G401 (cell line): ENCODE data around the gene RMC1. TPM values are rescaled to one million over a fixed set of nuclear protein-coding genes. Genes with fewer than 3 reads are reported as not detected.
"Not testable (repeated sequence)": the region's sequence is repeated elsewhere in the genome, so short reads cannot be mapped to it uniquely, and the experiment has no call there.

ENCODE experiments used
- DNase-seq: peaks from one replicate; pipeline ENCODE4 v3.0.0-alpha.2; 2015; ENCODE audit warnings: low spot score
- in situ Hi-C: cut with HindIII; loops from 2 replicates; pipeline ENCODE4 v1.10.0; 2016; ENCODE audit warnings: low sequenced_read_pairs, mixed read lengths
- total RNA-seq: library from RNA; depleted of rRNA; stranded (reverse); fragments of >200 nt; shearing (Covaris generic); gene quantifications from 2 replicates; pipeline ENCODE4 v1.2.3, GENCODE V29; 2014

The RMC1 gene
- total RNA-seq, 1 experiment from 2014 or later, result 18.5 TPM

DNA sequence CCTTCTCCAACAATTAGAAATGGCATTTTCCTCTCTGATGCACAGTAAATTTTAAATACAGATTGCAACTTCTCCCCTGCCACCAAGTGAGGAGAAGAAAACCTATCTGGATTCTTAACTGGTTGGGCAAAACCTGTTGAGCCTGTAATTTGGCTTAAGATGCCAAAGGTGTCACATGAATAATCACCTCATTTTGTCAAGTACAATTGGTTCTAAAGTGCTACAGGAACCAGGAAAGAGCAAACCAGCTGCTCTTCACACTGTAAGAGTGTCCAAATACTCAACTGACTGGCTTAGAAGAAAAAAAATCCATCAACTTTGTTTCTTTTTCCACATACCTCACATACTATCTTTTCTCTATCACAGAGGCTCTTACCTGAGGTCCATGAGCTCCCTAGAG lies 47.6 kb downstream of the RMC1 start:
- DNase-seq, result no peak
- in situ Hi-C loops, result no loop called here

DNA sequence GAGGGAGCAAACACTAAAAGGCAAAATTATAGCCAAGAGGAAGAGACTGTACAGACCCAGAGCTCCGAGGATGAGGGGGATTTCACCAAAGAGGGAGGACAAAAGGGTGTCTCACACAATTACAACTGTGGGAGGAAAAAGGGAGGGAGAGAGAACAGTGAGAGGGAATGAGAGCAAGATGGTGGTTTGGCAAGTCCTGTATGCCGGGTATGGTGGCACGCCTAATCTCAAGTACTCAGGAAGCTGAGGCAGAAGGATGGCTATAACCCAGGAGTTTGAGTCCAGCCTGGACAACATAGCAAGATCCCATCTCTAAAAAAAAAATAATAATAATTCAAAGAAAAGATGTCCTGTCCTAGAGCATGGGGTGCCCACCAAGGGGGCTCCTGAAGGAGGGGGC lies 48.7 kb downstream of the RMC1 start:
- DNase-seq, result no peak
- in situ Hi-C loops, result no loop called here

DNA sequence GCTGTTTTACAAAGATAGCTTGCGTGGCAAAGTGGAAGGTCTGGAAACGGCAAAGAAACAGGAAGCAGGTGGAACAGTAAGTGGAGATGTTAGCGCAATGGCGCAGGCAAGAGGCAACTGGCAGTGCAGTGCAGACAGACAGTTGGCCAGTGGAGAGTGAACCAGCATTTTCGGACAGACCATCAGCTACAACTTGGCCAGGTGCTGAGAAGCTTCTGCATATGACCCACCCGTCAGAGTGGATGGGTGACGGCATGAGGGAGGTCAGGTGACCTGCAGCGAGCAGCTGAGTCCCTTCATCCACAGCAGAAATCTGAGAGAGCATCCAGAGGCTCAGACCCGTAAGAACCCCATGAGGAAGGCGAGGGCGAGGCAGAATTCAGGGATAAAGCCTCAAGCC lies 49.2 kb downstream of the RMC1 start:
- no peak for DNase-seq
- in situ Hi-C loops, result no loop called here

DNA sequence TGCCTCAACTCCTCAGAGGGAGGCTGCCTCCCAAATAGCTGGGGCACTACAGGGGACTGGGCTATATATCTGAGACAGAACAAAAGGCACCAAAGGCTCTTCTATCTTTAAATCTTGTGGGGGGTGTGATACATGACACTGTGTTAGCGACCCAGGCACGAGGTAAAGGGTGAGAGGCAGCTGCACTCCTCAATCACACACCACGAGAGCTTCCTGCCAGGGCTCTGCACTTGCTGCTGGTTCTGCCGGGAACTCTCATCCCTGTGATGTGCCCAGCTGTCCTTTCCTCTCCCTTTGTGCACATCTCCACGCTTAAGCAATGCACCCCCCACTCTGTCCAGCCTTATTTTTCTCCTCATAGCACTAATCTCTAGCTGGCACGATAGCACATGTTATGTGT lies 50.6 kb downstream of the RMC1 start:
- no peak for DNase-seq
- in situ Hi-C loops, result no loop called here

DNA sequence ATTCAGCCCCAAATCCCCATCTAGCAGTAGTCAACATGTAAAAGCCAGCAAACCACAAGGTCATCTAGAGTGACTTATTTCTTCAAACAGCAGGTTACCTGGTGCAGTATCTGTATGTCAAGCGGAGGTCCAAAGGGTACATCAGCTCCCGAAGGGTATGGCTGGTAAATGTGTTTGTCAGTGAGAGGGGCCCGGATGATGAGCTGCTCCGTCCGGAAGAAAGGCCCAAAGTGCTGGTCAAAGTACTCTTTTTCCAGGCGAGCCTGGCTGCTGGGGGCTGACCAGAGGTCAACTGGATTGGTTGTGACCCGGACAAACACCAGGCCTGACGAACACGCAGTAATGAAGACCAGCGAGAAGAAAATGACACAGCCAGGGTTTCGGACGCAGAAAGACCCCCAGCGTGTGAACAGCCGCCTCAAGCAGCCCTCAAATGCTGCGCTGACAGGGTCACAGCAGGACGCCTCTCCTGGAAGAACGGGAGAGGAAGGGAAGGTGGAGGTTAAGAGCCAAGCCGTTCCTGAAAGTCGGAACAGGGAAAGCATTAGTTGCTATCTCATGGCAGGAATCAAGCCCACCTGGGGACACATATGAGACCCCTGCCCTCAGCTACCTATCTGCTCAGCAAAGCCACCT lies 53.0 kb downstream of the RMC1 start:
- DNase-seq, result no peak
- in situ Hi-C loops, result no loop called here

DNA sequence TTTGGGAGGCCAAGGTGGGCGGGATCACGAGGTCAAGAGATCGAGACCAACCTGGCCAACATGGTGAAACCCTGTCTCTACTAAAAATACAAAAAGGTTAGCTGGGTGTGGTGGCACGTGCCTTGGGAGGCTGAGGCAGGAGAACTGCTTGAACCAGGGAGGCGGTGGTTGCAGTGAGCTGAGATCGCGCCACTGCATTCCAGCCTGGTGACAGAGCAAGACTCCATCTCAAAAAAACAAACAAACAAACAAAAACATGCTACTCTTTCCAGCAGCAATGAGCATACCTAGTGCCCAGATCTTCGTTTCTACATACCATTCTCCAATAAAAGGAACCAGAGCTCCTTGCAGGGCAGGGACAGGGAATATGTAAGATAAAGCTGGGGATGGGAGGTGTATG lies 54.2 kb downstream of the RMC1 start:
- not testable (repeated sequence) for DNase-seq

DNA sequence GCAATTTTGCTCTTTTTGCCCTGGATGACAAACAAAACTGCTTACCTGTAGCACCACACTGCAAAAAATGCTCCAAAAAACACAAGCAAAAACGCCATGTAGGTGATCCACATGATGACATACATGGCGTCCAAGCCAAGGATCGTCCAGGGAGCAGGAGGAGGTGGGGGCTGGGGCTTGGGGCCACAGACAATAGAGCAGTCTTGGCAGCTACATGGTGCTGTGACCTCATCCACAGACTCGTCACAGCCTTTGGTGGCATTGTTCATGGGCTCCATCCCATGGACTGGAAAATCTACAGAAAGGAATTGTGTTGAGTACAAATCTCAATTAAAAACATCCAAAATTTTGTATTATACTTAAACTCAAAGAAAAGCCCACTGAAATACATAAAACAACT lies 56.9 kb downstream of the RMC1 start:
- in situ Hi-C loops, result no loop called here

More for the DNA sequence above, 54.2 kb downstream of the RMC1 start:
- in situ Hi-C loops, result not testable (repeated sequence)

DNA sequence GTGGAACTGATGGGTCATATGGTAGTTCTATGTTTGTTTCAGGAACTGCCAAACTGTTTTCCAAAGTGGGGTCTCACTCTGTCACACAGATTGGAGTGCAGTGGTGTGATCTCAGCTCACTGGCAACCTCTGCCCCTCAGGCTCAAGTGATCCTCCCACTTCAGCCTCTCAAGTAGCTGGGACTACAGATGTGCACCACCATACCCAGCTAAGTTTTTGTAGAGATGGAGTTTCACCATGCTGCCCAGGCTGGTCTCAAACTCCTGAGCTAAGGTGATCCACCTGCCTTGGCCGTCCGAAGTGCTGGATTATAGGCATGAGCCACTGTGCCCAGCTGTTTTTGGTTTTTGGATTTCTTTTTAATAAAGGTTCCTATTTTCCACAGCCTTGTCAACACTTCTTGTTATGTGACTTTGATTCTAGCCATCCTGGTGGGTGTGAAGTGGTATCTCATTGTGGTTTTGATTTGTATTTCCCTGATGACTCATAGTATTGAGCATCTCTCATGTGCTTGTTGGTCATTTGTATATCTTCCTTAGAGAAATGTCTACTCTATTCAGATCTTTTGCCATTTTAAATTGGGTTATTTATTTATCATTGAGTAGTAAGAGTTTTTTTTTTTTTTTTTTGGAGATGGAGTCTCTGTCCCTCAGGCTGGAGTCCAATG lies 60.2 kb downstream of the RMC1 start:
- in situ Hi-C loops, result no loop called here
- DNase-seq, result no peak

More for the DNA sequence above, 56.9 kb downstream of the RMC1 start:
- no peak for DNase-seq

DNA sequence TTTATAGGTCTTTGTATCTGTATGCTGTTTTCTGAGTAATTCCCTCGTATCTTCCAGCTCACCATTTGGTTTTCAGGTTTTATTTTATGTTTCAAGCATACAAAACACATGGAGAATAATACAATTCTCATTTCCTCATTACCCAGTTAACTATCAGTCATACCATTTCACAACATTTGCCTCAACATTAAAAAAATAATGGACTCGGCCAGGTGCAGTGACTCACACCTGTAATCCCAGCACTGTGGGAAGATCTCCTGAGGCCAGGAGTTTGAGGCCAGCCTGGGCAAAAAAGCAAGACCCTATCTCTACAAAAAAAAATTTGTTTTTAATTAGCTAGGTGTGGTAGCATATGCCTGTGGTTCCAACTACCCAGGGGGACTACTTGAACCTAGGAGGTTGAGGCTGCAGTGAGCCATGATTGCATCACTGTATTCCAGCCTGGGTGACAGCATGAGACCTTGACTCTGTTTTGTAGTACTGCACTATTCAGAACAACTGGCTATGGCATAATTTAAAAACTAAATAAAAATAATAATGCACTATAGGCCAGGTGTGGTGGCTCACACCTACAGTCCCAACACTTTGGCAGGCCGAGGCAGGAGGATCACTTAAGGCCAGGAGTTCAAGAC lies 62.7 kb downstream of the RMC1 start:
- DNase-seq, result no peak
- in situ Hi-C loops, result no loop called here

DNA sequence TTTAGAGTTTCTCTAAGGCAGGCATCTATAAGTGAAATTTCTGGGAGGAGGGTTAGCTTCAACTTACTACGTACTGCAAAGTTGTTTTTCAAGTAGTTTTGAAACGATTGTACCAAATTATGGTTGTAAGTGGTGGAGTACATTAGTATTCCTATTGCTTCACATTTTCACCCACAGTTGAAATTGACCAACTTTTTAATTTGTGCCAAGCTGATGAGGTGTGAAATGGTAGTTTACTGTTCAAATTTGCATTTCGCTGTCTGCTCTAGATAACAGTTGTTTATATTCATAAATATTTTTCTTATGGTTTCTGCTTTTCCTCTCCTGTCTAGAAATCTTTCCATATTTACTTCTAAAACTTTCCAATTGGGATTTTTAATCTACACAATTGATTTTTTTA lies 64.4 kb downstream of the RMC1 start:
- in situ Hi-C loops, result no loop called here

DNA sequence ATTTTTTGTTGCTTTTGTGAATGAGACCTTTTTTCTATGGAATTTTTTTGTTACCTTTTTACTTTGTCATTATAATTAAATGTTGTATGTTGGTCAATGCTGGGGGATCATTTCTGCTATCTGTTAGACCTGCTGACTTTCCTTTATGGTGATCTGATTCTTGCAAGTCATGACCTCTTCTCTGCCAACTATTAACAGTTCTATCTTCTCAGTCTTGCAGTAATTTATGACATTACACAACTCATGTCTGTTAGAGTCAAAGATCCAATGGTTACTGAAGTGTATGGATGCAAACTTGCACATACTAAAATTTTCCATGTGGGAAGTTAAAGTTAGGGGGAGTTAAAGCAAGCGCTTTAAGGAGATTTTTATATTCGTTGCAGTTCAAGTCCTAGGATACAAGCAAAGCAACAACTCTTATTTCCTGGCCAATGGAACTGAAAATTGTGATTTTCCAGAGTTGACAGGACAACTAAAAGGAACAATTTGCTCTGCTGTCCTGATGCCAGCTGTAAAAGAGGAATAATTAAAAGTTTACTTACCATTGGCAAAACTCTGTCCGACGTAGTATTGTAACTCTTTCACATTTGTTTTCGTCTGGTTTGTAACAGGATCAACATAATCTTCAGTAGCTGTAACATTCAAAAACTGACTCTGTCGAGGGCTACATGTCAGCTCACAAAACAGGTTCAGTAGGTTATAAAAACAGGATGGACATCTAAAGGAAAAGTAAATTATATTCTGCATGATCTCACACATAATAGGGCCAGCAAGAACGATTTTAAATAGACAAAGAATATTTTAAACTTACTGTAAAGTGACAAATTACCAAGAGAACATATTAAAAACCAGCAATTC lies 65.2 kb downstream of the RMC1 start:
- DNase-seq, result no peak
- in situ Hi-C loops, result no loop called here

More for the DNA sequence above, 64.4 kb downstream of the RMC1 start:
- no peak for DNase-seq

DNA sequence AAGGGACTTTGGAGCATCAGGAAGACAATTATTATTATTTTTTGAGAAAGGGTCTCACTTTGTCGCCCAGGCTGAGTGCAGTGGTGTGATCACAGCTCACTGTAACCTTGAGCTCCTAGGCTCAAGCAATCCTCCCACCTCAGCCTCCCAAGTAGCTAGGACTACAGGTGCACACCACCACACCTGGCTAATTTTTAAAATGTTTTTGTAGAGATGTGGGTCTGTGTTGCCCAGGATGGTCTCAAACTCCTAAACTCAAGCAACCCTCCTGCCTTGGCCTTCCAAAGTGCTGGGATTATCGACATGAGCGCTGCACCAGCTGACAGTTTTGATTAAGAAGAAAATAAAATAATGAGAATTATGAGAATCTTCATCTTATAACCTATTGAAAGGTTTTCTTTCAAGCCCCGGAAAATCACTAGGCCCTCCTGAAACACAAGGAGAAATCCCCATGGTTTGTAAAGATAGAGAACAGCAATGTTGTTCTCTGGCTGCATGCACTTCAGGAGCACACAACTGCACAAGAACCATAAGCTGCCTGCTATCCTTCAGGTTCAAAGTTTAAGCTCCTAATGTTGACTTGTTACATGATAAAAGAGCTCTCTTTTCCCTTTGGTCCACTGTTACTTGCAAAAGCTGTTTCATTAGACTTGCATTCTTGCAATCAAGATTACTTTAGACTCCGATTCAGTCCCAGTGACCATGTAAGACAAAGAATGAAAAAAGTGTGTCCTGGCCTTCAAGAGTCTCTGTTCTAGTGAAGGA lies 66.2 kb downstream of the RMC1 start:
- in situ Hi-C loops, result no loop called here
- no peak for DNase-seq

DNA sequence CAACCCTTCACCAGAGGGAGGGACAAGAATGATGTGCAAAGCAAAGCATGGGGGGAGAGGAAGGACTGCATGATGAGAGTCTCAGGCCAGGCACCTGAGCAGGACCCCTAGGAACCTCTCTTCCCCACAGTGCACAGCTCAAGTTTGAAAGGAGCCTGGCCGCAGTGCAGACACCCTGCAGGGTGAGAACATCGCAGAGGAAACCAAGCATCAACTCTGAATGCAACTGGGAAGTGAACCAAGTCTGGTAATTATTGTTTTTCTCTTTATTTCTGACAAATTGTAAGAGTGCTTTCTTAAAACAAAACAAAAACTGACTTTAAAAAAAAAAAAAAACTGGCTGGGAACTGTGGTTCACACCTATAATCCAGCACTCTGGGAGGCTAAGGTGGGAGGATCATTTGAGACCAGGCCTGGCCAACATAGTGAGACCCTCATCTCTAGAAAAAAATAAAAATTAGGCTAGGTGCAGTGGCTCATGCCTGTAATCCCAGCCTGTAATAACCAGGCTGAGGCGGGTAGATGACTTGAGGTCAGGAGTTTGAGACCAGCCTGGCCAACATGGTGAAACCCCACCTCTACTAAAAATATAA lies 67.7 kb downstream of the RMC1 start:
- in situ Hi-C loops, result no loop called here
- no peak for DNase-seq

DNA sequence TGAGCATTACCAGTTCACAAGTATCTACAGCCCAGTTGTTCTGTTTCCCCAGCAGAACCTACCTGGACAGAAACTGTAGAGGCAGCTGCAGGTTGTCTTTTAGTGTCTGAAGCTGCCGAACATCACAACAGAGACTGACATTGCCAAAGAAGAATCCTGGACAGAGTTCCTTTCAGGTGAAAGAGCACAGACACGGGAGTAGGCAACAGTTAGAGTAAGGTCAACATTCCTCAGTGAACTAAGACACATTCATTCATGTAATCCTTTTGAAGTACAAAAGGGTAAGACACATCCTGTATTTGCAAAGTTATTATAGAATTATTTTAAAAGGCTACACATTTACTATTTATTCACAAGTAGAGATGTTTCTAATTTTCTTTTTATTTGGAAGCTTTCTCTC lies 68.7 kb downstream of the RMC1 start:
- no peak for DNase-seq
- in situ Hi-C loops, result no loop called here

DNA sequence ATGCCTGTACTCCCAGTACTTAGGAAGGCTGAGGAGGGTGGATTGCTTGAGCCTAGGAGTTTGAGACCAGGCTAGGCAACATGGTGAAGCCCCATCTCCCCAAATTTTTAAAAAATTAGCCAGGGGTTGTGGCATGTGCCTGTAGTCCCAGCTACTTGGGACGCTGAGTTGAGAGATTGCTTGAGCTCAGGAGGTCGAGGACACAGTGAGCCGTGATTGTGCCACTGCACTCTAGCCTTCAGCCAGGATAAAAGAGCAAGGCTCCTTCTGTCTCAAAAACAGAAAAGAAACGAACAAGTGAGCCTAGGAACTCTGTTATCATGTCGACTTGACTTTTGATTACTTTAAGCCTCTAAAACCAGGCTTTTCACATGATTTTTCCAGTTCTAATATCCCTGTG lies 69.3 kb downstream of the RMC1 start:
- in situ Hi-C loops, result no loop called here
- no peak for DNase-seq

DNA sequence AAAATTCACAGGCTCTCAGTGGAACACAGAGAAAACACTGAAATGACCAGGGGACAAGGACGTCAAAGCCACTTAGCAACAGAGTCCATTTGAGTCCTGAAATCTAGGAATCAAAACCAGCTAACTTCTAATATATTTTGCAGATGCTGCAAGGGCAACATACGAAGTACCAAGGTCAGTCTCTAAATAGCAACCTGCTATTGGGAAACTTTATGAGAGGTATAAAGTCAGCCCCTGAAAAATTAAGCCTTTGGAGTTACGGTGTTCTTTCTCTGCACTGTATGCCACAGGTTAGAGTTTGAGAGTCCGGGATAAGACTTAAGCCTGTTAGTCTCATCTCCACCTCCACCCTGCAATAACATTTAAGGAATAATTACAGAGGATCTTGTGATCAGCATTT lies 69.7 kb downstream of the RMC1 start:
- no peak for DNase-seq
- in situ Hi-C loops, result no loop called here

DNA sequence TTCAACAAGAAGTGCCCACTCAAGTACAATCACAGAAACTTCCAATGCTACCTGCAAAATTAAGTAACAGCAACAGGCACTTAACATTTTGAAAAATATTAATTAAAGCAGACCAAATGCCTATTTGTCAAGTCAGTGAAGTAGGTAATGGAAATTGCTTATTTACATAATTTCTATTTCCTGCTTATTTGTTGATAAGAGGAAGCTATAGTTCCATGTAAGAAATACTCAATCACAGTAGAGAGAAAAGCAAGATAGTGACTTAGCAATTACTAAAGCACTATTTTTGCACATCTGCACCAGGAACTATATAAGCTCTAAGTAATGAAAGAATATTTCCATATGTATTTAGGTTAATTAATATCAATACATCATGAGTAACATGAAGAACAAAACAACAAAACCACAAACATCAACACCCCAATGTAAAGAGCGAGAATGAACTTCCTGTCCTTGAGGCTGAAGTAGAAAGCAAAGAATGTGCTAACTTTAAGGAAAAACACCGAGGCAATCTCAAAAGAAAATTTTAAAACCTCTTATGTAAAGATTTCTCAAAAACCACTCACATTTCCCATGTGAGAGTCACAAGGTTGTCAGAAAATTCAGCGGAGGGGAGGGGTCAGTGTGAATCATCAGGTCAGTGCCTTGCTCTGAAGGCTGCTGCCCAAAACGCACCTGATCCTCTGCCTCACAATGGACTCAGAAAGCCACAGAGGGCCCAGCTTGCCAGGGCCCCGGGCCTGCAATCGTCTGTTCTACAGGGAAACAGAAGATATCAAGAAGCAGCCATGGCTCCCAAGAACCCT lies 70.5 kb downstream of the RMC1 start:
- no peak for DNase-seq
- in situ Hi-C loops, result no loop called here
